Adipose tissue (tissue), 3 donors: ENCODE results near the gene DTL. TPM values are rescaled to one million over a fixed set of nuclear protein-coding genes. Genes with fewer than 3 reads are reported as not detected.

Experiments used
- H3K27ac ChIP-seq: one replicate; pipeline ENCODE4 v1.5.1; 2013; ENCODE audit warnings: low read depth, low read length
- WGBS, 3 donors: extraction: QIAGEN DNeasy Blood & Tissue Kit; methylation state at CpG; one replicate each; pipeline ENCODE4 v1.1.7; 2013; 5-methylcytosine and 5-hydroxymethylcytosine counted together
- polyA plus RNA-seq, 3 donors: library from polyadenylated mRNA; stranded (reverse); fragments of 200-250 nt; gene quantifications; one replicate each; pipeline ENCODE4 v1.2.3, GENCODE V29; 2013
- donor health status: healthy with polysubstance abuse.
- donor health status: Bipolar disorder and iron deficiency.
- donor health status: healthy.

The DTL gene
- polyA plus RNA-seq, 3 donors = 0.14 to 0.90 (median 0.24) TPM

DNA sequence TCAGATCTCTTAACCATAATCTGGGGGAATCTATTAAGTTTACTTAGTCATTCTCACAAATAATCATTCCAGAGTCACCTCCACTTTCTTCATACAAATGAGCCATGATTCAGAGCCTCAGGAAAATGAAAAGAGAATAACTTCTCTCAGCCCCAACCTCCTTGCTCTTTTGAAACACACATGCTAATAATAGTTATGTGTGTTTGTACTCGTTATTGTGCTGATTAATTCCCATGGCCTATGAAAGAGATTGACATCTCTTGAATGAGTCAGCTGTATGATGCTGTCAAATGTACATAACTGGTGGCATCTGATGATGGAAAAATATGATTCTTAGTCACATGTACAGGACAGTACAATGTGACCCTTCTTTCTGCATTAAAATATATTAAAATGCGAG is 41.5 kb downstream of the DTL start:
- 64 to 81% (median 72%) methylated on average over 2 of the region's 2 CpGs for WGBS, 3 donors
- H3K27ac ChIP-seq = no peak overlapping the region

DNA sequence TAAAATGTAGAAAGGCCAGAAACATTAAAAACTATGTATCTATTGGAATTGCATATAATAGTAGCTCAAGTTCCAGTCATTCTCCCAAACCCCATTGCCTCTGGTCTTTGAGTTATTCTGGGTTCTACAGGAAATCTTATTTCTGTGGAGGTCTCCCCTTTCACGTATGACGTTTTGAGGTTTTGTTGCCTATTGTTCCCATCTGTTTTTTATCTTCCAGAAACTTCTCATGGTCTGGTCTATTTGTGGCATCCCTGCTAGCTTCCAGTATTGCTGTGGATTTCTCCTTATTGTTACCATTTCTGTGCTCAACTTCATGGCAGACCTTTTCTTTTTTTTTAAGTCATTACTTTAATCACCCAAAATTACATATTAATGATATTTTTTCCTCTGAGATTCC is 43.3 kb downstream of the DTL start:
- WGBS, 3 donors = 79 to 96% (median 87%) methylated on average over 2 of the region's 2 CpGs
- H3K27ac ChIP-seq = no peak overlapping the region

DNA sequence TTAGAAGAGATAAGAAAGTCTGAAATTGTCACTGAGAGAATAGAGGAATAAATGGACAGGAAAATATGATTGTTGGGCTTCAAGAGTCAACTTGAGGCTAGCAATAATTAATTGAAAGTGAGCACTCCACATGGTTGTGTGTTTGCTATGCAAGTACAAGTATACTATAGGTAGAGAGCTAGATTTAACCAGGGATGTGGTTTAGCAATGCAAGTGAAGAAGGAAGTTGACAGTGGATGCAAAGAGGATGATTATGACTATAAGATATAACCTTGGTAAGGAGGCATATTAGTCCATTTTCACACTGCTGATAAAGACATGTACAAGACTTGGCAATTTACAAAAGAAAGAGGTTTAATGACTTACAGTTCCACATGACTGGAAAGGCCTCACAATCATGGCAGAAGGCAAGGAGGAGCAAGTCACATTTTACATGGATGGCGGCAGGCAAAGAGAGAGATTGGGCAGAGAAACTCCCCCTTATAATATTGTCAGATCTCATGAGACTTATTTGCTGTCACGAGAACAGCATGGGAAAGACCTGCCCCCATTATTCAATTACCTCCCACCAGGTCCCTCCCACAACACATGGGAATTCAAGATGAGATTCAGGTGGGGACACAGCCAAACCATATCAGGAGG is 47.3 kb downstream of the DTL start:
- no peak overlapping the region for H3K27ac ChIP-seq
- WGBS, 3 donors = 91 to 96% (median 93%) methylated on average over 2 of the region's 2 CpGs

DNA sequence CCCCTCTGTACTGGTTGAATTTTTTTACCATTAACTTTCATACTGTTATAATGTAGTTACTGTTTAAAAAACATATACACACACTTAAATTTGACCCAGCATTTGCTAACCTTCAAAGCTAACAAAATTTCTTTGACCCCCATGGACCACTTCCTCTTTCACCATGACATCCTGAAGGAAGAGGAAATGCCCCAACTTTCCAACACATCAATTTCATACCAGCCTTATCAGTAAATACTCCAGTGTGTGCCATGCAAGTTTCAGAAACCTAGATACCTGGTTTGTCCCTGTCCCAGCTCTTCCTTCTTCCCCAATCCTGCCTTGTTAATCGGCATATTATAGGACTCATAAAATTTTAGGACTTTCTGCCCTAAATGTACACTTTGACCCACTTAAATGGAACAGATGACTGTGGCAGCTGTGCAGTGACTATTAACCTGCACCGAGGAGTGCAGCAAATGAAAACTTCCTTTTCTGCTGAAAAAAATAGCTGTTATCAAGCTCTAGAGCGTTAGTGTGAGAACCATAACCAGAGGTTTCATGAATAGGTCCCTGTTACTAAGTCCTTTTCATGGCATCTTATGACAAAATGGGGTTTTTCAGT is 54.1 kb downstream of the DTL start:
- H3K27ac ChIP-seq = no peak overlapping the region
- WGBS, 3 donors = 44 to 73% (median 47%) methylated on average over 3 of the region's 3 CpGs

DNA sequence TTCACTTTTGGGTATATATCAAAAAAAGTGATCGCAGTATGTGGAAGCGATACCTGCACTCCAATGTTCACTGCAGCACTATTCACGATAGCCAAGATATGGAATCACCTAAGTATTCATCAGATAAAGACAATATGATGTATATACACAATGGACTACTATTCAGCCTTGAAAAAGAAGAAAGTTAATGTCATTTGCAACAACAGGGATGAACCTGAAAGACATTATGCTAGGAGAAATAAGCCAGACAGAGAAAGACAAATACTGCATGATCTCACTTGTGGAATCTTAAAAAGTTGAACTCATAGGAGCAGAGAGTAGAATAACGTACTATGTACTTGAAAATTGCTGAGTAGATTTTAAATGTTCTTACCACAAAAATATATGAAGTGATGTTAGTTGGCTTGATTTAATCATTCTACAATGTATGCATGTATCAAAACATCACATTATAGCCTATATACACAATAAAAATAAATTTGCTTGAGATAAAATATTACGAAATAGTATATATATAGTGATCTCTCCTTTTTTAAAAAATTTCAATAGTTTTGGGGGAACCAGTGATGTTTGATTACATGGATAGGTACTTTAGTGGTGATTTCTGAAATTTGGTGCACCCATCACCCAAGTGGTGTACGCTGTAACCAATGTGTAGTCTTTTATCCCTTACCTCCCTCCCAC is 56.0 kb downstream of the DTL start:
- WGBS, 3 donors = 81 to 88% (median 82%) methylated on average over 6 of the region's 6 CpGs
- H3K27ac ChIP-seq = no peak overlapping the region

DNA sequence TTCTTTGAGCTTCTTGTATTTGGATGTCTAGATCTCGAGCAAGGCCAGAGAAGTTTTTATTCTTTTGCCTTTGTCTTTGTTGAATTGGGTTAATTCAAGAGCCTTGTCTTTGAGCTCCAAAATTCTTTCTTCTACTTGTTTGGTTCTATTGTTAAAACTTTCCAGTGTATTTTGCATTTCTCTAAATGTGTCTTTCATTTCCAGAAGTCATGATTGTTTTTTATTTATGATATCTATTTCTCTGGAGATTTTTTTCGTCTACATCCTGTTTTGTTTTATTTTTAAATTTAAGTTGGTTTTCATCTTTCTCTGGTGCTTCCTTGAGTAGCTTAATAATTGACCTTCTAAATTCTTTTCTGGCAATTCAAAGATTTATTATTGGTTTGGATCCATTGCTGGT is 61.8 kb downstream of the DTL start:
- 92 to 95% (median 95%) methylated on average over 2 of the region's 2 CpGs for WGBS, 3 donors
- no peak overlapping the region for H3K27ac ChIP-seq

DNA sequence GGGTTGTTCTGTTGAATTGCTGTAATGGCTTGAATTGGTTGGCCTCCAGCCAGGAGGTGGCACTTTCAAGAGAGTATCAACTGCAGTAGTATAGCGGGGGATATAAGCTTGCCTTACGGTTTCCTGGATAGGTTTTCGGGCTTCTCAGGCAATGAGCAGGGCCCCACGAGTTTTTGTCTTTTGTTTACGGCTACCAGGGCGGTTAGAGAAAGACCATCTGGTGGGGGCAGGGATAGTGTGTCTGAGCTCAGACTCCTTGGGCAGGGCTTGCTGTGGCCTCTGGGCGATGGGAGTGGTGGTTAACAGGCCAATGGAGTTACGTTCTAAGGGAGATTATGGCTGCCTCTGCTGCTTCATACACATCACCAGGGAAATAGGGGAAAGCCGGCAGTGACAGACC is 62.8 kb downstream of the DTL start:
- H3K27ac ChIP-seq = no peak overlapping the region
- WGBS, 3 donors = 96% methylated on average over 9 of the region's 9 CpGs

DNA sequence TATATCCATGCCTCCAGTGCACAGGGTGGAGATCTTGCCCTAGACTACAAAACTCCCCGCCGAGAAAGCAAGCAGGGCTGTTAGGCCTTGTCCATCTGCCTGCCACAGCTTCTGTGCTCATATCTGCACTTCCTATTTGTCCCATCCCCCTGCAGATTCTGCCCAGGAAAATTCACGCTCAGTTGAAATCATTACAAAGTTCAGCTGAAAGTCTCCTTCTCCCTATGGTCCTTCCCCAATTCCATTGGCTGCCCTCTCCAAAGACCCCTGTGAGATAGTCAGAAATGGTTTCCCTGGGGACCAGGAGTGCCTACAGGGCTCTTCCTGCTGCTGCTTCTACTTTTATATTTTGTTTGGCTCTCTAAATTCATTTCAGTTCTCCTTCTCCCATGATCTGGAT is 63.2 kb downstream of the DTL start:
- WGBS, 3 donors = 79 to 88% (median 81%) methylated on average over 3 of the region's 3 CpGs
- no peak overlapping the region for H3K27ac ChIP-seq

DNA sequence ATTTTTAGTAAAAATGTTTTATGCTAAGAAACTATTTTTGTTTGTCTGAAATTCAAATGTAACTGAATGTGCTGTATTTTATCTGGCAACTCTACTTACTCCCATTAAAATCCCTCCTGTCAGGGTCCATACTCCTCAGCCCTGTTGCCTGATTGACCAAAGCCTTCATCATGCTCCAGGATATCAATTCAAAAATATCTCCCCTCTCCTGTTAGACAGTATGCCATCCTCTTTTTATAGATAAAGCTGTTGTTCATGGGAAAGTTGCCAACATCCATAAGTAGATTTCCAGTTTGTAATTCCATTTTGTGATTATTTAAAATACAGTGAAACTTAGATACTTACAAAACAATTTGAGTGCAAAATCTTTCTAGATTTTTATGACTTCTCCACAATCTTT is 65.7 kb downstream of the DTL start:
- no peak overlapping the region for H3K27ac ChIP-seq

DNA sequence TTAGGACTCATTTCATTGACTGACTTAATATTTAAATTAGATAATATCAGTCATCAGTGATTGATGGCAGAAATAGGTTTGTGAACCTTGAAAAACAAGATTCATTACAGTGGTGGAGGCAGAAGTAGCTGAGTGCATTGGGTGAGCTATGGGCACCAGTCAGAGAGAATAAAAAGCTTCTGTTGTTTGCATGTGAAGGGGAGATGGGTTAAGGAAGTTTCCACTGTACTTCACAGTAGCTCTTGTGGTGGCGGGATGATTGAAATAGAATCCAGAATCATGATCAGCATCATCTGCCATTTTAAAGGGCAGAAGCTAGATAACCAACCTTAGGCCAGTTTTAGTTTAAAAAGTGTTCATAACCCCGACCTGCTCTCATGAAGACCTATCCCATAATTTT is 66.2 kb downstream of the DTL start:
- H3K27ac ChIP-seq = no peak overlapping the region
- WGBS, 3 donors = 95 to 97% (median 97%) methylated on average over 2 of the region's 2 CpGs

DNA sequence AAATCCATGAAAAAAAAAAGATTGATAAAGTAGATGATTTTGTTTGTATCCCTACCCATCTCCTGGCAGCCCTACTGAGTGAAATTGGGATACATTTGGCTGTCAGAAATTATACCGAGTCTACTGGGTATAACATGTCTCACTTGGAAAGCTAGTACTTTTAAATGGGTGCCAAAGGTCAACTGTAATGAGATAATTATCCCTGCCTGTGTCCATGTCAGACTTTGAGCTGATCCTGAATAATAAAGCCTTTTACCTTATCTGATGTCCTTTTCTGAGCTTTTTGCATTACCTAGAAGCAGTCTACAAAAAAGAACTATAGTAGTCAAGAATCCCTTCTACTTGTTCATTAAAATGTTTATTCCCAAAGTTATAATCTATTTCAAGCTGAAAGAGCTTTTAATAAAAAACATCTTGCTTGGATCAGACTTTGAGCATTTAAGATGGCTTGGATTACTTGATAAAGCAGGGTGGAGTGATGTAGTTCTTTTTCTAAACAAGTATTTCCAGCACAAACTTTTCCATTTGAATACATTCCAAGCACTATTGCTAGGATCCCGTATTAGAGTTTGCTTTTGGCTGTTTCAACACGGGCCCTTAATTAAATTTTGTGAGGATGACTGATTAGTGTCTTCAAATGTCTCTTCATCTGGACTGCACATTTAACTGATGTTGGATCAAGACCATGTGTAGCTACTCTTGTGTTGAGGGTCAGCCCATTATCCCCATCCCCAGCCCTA is 69.2 kb downstream of the DTL start:
- H3K27ac ChIP-seq = no peak overlapping the region
- 48 to 56% (median 52%) methylated on average over 3 of the region's 3 CpGs for WGBS, 3 donors

DNA sequence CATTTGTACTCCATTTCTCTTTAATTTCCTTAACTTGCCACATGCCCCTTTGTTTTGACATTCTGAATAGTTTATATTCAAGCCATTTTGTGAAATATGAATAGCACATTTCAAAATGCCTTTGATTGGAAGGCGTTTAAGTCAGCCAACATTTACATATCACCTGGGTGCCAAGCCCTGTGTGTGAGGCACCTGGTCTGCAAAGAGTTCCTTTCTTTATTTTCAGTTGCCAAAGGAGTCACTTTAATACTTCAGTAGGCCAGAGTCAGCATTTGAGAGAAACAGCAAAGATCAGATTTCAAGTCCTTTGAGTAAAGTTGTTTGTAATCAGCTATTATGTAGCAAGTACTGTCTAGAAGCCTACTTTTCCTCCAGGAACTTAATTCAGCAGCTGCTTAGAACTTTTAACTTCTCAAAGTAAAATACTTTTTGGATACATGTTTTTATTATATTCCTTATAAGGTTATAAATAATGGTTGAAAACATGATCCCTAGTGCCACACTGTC is 70.8 kb downstream of the DTL start:
- 36 to 85% (median 81%) methylated on average over 1 of the region's 1 CpG for WGBS, 3 donors
- H3K27ac ChIP-seq = no peak overlapping the region

DNA sequence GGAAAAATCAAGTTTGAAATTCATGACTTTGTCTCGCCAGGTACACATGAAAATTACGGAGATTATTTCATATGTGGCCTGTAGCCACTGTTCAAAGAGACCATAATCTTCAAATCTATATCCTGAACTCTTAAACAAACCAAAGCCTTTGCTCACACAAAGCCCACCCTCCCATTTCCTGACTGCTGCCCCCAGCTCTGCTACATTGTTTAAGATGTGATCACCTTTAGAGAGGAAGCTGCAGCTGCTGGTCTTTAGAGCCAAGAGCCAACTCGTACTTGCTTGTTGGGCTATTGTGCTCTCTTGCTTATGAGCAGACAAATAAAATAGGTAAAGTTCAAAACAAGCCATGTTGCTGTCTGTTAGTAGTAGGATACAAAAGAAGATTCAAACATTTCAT is 71.9 kb downstream of the DTL start:
- WGBS, 3 donors = 47 to 65% (median 61%) methylated on average over 3 of the region's 3 CpGs
- H3K27ac ChIP-seq = no peak overlapping the region

DNA sequence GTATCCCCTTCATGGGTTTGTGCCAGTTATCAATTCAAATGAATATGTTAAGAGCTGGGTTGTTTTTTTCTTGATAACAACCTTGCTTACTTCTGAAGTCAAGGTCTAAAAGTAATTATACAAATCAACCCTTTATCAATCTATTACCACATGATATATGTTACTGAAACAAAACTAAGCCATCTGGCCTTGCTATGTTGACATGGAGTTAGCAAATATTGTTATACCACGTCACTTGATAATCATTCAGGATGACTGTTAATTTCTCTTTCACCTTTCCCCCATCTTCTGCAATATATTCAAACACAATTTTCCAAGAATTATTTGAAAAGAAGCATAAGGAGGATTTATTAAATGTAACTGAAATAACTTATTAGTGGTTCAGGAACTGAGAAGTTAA is 72.6 kb downstream of the DTL start:
- WGBS, 3 donors = 41 to 73% (median 61%) methylated on average over 1 of the region's 1 CpG
- no peak overlapping the region for H3K27ac ChIP-seq

DNA sequence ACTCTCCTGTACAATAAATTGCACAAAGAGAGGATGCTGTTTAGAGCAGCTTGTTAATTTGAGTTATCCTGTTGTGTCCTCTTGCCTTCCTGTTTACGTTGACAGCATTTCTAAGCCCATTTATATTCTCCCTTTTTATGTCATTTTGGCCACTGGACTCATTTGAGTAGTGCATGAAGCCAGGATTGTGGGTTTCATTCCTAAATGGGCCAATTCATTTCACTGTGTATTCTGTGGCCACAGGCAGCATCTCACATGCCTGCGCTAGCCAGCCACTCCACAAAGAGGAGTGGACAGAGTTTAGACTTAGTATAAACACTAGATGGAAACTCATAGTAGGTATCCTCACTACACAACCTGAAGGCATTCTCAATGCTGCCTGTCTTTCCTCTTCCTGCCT is 73.4 kb downstream of the DTL start:
- 79 to 98% (median 81%) methylated on average over 2 of the region's 2 CpGs for WGBS, 3 donors
- no peak overlapping the region for H3K27ac ChIP-seq

DNA sequence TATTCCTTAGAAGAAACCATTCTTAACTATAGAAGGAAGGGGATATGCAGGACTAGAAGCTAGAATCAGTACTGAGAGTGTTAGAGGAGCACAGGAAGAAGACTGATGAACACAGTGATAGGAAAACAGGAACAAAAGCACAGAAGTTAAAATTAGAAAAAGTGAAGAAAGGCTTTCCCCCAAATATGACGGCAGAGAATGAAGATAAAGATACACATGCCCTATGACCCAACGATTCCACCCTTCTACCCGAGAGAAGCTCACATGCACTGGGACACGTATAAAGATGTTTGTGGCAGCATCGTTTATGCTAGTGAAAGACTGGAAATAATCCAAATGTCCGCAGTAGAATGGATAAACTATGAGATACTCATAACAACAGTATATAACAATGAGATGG is 74.2 kb downstream of the DTL start:
- 54 to 90% (median 60%) methylated on average over 6 of the region's 6 CpGs for WGBS, 3 donors
- H3K27ac ChIP-seq = no peak overlapping the region

DNA sequence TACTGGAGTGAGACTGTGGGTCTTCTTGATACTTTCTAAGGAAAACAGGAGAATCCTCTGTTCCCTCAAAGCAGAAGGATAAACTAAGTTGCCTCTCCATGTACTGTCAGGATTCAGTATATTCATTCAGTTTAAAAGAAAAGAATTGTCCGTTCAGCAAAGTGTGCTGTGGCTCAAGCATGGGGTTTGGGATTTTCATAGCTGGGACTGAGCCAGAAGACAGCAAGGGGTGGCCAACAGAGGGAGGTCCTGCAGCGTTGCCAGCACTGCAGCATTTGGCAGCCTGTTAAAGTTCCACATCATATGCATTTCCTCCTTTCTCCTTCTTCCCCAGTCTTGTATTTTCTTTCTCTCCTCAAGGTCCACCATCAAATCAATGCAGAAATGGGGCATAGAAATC is 75.1 kb downstream of the DTL start:
- H3K27ac ChIP-seq = no peak overlapping the region
- 28 to 38% (median 30%) methylated on average over 2 of the region's 2 CpGs for WGBS, 3 donors

DNA sequence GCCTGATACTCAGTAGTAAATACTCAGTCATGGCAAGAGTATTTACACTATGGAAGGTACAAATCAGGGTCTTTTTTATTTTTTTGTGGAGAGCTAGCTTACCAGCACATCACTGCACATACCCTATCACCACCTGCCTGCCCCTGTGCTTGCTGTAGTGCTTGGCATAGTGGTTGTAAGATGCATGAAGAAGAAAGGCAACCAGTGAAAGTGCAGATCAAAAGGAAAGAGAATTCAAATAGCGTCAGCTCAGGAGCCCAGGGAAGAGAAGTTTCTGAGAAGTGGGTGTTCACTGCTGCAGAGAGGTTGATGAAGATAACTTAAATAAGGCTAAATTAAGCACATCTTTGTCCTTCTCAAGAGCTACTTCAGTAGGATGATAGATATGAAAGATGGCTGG is 76.0 kb downstream of the DTL start:
- no peak overlapping the region for H3K27ac ChIP-seq
- WGBS, 3 donors = 89 to 94% (median 93%) methylated on average over 1 of the region's 1 CpG

DNA sequence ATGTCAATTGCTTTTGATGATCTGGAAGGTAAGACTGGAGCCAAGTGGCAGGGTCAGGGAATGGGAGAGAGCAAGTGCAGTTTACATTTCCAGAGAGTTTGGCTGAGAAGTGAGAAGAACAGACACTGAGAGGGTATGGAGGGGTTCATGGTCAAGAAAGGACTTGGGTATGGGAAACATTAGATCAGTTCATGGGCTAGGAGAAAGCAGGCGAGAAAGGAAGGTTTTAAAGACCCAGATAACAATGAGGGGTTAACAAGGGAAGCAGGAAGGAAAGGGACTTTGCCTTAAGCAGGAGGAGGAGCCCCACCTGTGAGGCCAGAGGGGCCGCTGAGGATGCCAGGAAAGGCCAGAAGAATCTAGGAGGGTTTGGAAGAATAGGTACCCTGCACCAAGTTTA is 78.2 kb downstream of the DTL start:
- whole genome bisulfite sequencing, 3 donors = 83 to 88% (median 88%) methylated on average over 2 of the region's 2 CpGs
- no peak overlapping the region for H3K27ac ChIP-seq
